ENCODE measurements around the gene TMCC1.

DNA sequence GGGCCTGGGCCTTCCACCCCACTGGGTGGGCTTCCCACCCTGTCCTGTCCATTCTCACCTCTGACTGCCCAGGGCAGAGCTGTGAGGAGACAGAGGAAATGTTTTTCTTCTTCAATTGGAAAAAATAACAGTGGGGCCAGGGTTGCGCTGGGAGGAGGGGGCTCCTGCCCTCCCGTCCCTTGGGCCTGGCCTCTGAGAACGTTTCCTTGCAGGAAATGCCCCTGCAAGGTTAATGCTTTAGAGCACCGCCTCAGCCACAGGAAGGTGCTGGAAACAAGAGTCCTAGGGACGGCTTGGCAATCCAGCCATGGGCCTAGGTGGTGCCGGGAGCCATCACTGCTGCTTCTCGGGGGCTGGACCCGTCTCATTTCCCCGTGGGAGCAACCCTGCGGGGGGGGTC, 283.2 kb downstream of the TMCC1 start:
- no peak for TF ChIP-seq CTCF (IDR thresholded peaks at IDR 0.05)
- TF ChIP-seq POLR2A (IDR thresholded peaks at IDR 0.05): no peak

Data from right lobe of liver (tissue), 4 donors.